ENCODE data around the gene SNAP91.
"Not testable (repeated sequence)": the region's sequence is repeated elsewhere in the genome, so short reads cannot be mapped to it uniquely, and the experiment has no call there.

DNA sequence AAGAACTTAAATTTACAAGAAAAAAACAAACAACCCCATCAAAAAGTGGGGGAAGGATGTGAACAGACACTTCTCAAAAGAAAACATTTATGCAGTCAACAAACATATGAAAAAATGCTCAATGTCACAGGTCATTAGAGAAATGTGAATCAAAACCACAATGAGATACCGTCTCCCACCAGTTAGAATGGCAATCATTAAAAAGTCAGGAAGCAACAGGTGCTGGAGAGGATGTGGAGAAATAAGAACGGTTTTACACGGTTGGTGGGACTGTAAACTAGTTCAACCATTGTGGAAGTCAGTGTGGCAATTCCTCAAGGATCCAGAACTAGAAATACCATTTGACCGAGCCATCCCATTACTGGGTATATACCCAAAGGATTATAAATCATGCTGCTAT, 157.2 kb downstream of the SNAP91 start:
- TF ChIP-seq, protein P1, sequence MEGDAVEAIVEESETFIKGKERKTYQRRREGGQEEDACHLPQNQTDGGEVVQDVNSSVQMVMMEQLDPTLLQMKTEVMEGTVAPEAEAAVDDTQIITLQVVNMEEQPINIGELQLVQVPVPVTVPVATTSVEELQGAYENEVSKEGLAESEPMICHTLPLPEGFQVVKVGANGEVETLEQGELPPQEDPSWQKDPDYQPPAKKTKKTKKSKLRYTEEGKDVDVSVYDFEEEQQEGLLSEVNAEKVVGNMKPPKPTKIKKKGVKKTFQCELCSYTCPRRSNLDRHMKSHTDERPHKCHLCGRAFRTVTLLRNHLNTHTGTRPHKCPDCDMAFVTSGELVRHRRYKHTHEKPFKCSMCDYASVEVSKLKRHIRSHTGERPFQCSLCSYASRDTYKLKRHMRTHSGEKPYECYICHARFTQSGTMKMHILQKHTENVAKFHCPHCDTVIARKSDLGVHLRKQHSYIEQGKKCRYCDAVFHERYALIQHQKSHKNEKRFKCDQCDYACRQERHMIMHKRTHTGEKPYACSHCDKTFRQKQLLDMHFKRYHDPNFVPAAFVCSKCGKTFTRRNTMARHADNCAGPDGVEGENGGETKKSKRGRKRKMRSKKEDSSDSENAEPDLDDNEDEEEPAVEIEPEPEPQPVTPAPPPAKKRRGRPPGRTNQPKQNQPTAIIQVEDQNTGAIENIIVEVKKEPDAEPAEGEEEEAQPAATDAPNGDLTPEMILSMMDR (IDR thresholded peaks at IDR 0.05) = not testable (repeated sequence)
- not testable (repeated sequence) for TF ChIP-seq POLR2AphosphoS5 (IDR thresholded peaks at IDR 0.05)

Data from suprapubic skin (tissue), 3 donors.